HEK293 (cell line): ENCODE measurements around the gene PLEKHG3.

Source experiments
- CTCF ChIP-seq: fragments of 450-650 bp; formaldehyde crosslinking; IDR thresholded peaks from 2 replicates; pipeline ENCODE4 v1.5.1; 2016; ENCODE audit warnings: missing biosample characterization, missing genetic modification characterization
- FEZF1 ChIP-seq: fragments of 450-650 bp; formaldehyde crosslinking; IDR thresholded peaks from 2 replicates; pipeline ENCODE4 v1.5.1; 2016; ENCODE audit warnings: missing biosample characterization, missing genetic modification characterization
- KLF10 ChIP-seq: fragments of 450-650 bp; IDR thresholded peaks from 2 replicates; pipeline ENCODE4 v1.5.1; 2018; ENCODE audit warnings: missing biosample characterization, mild to moderate bottlenecking, missing genetic modification characterization
- MYNN ChIP-seq: fragments of 450-650 bp; formaldehyde crosslinking; IDR thresholded peaks from 2 replicates; pipeline ENCODE4 v1.5.1; 2016; ENCODE audit warnings: missing biosample characterization, missing genetic modification characterization, borderline replicate concordance
- REPIN1 ChIP-seq: fragments of 450-650 bp; formaldehyde crosslinking; IDR thresholded peaks from 2 replicates; pipeline ENCODE4 v1.5.1; 2017; ENCODE audit warnings: missing biosample characterization, missing genetic modification characterization, low read depth
- TCF7L2 ChIP-seq: IDR thresholded peaks from 2 replicates; pipeline ENCODE4 v1.6.1; 2011; ENCODE audit warnings: low read depth, mild to moderate bottlenecking, inconsistent platforms, low read length, moderate library complexity, borderline replicate concordance
- YY1 ChIP-seq: fragments of 450-650 bp; formaldehyde crosslinking; IDR thresholded peaks from 2 replicates; pipeline ENCODE4 v1.5.1; 2018; ENCODE audit warnings: missing biosample characterization, missing genetic modification characterization
- ZFP3 ChIP-seq: fragments of 450-650 bp; formaldehyde crosslinking; IDR thresholded peaks from 2 replicates; pipeline ENCODE4 v1.5.1; 2016; ENCODE audit warnings: low read depth, missing biosample characterization, missing genetic modification characterization
- ZFP37 ChIP-seq: fragments of 450-650 bp; formaldehyde crosslinking; IDR thresholded peaks from 2 replicates; pipeline ENCODE4 v1.5.1; 2016; ENCODE audit warnings: missing biosample characterization, missing genetic modification characterization
- ZFP41 ChIP-seq: fragments of 450-650 bp; formaldehyde crosslinking; IDR thresholded peaks from 2 replicates; pipeline ENCODE4 v1.5.1; 2016; ENCODE audit warnings: missing biosample characterization, missing genetic modification characterization, borderline replicate concordance
- ZNF175 ChIP-seq: fragments of 450-650 bp; formaldehyde crosslinking; IDR thresholded peaks from 2 replicates; pipeline ENCODE4 v1.5.1; 2016; ENCODE audit warnings: missing biosample characterization, missing genetic modification characterization
- ZNF785 ChIP-seq: fragments of 450-650 bp; formaldehyde crosslinking; IDR thresholded peaks from 2 replicates; pipeline ENCODE4 v1.5.1; 2016; ENCODE audit warnings: missing biosample characterization, missing genetic modification characterization
- ZNF837 ChIP-seq: fragments of 450-650 bp; formaldehyde crosslinking; IDR thresholded peaks from 2 replicates; pipeline ENCODE4 v1.5.1; 2016; ENCODE audit warnings: missing biosample characterization, missing genetic modification characterization

DNA sequence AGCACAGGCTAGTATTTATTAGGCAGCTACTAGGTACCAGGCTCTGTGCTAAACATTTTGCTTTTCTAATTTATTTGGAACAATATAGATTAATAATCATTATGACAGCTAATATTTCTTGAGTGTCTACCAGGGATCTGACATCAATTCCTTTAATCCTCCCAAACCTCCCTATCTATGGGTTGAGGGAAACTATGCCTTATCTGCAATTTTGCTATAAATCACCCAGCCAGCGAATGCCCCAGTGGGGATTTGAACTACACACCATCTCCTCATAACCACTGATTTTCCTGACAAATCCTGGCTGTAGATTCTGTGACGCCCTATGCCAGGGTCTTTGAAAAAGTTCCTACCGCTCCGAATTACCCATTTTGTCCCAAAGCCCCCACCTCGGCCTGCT lies 21.4 kb upstream of the PLEKHG3 start:
- TF ChIP-seq CTCF (tag by site-specific recombination): no peak
- no peak for TF ChIP-seq ZFP41 (tag by site-specific recombination)
- no peak for TF ChIP-seq TCF7L2
- TF ChIP-seq REPIN1 (tag by site-specific recombination): no peak
- TF ChIP-seq ZNF175 (tag by site-specific recombination): no peak
- no peak for TF ChIP-seq MYNN
- TF ChIP-seq ZFP37: no peak
- TF ChIP-seq YY1 (tag by site-specific recombination): no peak
- TF ChIP-seq FEZF1 (tag by site-specific recombination): no peak
- TF ChIP-seq KLF10 (tag by site-specific recombination): no peak
- no peak for TF ChIP-seq ZFP3 (tag by site-specific recombination)
- TF ChIP-seq ZNF785: no peak
- no peak for TF ChIP-seq ZNF837
